GM21515 (cell line): ENCODE results near the gene DCTN1.
"Not testable (repeated sequence)": the region's sequence is repeated elsewhere in the genome, so short reads cannot be mapped to it uniquely, and the experiment has no call there.

Experiments used
- ATAC-seq: cut with Tn5 transposase; IDR thresholded peaks from one replicate; pipeline ENCODE4 v1.9.1; 2021; ENCODE audit not compliant: unreplicated experiment

Gene DCTN1

GRCh38 chr2:74372674-74373073 lies 7.4 kb downstream of the DCTN1 start:
- ATAC-seq, result no peak

- ATAC-seq, result no peak
Observed at GRCh38 chr2:74371421-74371820, 8.7 kb downstream of the DCTN1 start.

DNA sequence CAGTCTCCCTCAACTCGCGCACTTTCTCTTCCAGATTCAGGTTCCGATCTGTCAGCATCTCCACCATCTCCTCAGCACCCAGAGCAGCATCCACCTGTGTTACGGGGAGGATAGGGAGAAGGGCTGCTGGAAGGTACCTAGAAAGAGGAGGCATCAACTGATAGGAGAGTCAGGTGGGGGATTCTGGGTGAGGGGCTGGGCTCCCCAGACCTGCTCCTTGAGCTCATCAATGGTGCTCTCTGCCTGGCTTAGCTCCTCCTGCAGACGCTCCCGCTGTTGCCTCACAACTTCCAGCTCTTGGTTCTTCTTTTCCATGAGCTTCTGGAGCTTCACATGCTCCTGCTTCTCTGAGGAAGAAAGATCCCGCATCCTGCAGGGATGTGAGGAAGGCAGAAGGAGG lies 10.1 kb downstream of the DCTN1 start:
- ATAC-seq, result no peak

- ATAC-seq, result no peak
Observed at GRCh38 chr2:74368499-74368898, 11.6 kb downstream of the DCTN1 start.

DNA sequence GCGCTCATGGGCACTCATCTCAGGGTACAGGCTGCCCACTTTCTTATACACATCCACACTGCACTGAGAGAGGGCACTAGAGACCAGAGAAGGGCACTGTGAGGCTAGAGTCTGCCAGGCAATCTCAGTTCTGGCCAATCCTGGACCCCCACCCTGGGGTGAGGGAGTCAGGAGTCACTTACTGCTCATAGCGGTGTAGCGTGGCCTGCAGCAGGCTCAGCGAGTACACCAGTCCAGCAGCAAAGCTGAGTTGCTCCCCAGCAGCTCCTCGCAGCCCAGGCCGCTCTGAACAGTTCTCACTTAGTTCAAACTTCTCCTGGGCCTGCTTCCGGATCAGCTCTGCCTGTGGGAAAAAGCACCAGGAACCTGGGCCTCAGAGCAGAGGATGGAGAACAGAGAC lies 12.3 kb downstream of the DCTN1 start:
- no peak for ATAC-seq

- ATAC-seq, result no peak
Observed at GRCh38 chr2:74366036-74366435, 14.1 kb downstream of the DCTN1 start.

DNA sequence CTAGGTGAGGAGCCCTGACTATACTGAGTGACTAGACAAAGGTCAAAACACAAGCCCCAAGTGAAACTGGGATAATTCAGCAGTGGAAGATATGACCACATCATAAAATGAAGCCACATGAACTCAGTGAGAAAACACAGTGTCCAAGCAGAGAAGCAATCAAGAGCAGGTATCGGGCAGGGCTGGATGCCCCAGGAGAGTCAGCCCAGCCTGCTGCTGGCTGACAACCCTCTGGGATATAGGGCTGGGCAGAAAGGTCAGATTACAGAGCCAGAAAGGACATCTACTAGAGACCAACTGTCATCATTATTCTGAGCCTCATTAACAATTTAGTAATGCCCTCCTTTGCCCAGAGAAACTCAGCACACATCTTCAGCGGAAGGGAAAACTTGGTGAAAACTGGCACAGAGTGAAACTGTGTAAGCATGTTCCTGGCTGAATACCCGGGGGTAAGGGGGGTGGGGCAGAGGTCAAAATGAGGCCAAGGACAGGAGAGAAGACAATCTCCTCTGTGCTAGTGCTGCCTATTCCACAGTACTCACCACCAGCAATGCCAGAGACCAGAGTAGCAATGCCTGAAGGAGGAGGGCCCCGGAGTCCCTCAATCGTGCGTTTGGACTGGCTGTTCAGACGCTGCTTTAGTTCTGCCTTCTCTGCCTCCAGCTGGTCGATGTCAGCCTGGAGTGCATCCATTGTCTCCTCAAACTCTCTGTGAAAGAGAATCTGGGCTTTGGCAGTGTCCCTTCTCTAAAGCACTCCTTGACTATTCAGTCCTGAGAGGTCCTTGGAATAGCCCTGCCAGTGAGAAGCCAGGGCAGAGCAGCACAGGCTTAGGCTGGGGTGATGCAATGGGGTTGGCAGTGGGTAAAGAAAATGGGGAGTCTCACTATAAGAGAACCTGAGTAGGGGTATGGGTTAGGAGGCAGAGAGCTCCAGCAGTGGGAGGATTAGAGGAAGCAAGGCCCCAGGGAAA lies 15.3 kb downstream of the DCTN1 start:
- ATAC-seq, result no peak

GRCh38 chr2:74361327-74361726 lies 18.8 kb downstream of the DCTN1 start:
- no peak for ATAC-seq

DNA sequence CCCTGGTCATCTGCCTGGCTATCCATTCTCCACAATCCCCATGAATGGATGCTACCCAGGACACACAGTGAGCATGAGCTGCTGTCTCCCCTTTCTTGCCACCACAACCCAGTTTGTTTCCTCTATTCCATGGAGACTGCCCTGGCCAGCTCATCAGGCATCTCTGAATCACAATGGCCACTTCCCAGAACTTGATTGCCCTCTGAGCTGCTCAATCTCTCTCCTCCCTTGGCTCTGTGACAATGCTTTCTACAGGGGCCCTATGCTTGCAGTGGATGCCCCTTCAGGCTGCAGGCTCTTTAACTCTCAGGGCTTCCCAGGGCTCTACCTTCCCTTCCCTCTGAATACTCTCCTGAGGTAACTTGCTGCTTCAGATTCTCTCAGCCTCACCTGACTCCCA lies 22.5 kb downstream of the DCTN1 start:
- ATAC-seq, result no peak

- no peak for ATAC-seq
Observed at GRCh38 chr2:74349889-74350288, 30.2 kb downstream of the DCTN1 start.

GRCh38 chr2:74347742-74348141 lies 32.4 kb downstream of the DCTN1 start:
- no peak for ATAC-seq

DNA sequence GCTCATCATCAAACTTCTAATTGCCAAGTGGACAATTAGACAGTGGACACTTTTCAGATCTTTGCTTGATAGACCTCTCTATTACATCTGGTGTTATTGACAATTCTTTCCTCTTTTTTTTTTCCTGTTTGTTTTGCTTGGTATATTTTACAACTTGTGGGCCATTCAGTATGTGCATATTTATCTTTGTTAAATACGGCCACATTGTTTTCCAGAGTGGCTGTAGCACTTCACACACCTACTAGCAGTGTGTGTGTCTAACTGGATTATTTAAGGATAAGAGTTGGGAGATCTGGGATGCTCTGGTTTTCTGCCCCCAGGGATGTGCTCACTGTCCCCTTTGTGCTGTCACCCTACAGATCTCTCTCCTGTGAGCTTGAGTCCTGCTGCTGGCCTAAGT lies 32.8 kb downstream of the DCTN1 start:
- no peak for ATAC-seq

GRCh38 chr2:74345272-74345943 lies 34.7 kb downstream of the DCTN1 start:
- ATAC-seq, result no peak

DNA sequence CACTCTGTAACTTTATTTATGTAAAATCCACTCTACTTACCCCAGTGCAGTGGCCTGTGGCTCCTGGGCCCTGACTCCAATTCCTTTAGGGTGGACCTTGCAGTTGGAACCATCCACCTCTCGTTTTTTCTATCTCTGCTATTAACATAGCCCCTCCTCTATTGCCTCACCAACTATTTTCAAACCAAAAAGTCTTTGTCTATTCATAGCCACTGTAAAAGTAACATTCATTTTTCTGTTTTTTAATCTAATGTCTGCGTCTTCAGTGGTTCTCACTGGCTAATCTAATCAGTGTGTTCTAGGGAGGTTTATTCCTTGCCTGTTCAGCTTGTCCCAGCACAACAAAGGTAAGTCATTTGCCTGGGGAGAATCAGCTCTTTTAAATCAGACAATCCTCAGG lies 36.8 kb downstream of the DCTN1 start, which contains the start of gene SLC4A5:
TSS of gene SLC4A5 (minus strand) at position 101 of the 400 bp plus-strand sequence. CDS start 28,393 bp downstream, outside the sequence.
- no peak for ATAC-seq

GRCh38 chr2:74336227-74336626 lies 43.9 kb downstream of the DCTN1 start:
- ATAC-seq, result not testable (repeated sequence)

DNA sequence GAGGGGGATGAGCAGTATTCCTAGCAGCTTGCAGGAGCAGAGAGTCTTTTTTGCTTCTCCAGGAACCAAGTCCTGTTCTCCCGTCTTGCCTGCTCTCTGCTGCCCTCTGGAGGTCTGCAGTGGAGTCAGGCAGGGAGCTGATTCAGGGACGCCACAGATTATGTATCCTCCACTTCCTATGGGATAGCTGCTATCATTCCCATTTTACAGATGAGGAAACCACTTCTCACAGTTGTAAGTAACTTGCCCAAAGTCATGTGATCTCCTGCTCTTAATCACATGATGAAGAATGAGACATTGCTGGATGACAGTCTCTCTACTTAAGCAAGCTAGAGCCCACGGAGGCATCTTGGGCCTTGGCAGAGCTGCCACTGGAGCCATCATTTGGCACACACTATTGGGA lies 45.2 kb downstream of the DCTN1 start:
- ATAC-seq, result no peak

DNA sequence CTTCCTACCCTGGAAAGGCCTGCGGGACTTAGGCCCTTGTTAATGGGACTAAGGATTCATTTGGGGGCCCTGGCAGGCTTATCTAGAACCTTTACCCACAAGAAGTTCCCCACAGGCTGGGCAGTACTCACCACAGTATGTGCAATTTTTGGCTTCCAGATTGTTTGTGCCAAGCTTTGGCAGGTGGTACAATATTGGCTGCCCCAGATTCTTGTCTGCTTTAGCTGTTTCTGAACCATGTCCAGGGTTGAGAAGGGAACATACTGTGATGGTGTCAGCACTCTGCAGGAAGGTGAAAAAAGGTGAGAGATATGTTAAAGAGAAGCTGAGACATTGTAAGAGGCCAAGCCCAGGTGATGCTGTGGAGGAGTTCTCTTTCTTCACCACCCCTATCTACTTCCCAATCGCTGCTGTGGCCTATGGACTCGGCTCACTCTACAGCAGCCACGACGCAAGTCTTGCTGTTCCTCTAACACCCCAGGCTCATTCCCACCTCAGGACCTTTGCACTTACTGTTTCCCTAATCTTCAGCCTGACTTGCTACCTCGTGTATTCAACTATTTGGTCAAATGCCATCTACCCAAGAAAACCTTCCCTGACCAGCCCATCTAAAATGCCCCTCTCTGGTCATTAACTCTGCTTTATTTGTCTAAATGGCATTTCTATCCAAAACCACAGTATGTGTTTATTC lies 46.1 kb downstream of the DCTN1 start:
- no peak for ATAC-seq

DNA sequence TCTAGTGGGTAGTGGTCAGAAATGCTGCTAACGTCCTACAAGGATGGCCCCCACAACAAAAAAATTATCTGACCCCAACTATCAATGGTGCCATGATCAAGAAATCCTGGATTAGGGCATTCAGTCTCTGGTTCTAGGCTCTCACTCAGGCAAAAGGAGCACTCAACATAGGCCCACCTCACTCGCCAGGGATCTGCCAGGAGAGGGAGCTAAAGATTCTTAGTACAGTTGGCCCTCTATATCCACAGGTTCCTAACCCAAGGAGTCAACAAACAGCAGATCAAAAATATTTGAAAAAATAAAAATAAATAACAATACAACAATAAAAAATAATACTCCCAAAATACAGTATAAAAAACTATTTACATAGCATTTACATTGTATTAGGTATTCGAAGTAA lies 46.9 kb downstream of the DCTN1 start:
- ATAC-seq, result no peak

GRCh38 chr2:74332550-74333174 lies 47.4 kb downstream of the DCTN1 start:
- ATAC-seq, result no peak

GRCh38 chr2:74328573-74328972 lies 51.5 kb downstream of the DCTN1 start:
- no peak for ATAC-seq

DNA sequence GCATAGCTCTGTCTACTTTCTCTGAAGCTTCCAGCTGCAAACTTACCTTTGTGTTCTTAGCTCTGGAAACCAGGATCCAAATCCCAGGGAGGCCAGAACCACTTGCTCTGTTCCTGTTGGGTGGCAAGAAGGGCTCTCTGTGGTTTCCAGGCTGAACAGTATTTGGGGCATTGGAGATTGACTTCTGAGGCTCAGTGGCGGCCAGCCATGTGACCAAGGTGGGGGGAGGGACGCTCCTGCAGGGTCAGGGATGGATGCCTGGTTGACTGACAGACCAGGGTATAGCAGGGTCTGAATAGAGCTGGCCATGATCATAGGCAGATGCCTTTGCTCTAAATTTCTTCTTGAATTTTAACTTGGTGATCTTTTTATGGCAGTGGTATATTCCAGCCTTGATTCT lies 52.0 kb downstream of the DCTN1 start:
- ATAC-seq, result no peak
